HCT116 (cell line): ENCODE results near the gene SORBS1. TPM values are rescaled to one million over a fixed set of nuclear protein-coding genes. Genes with fewer than 3 reads are reported as not detected.

Source experiments
- ATAC-seq: fragments of 200-7000 bp; cut with Tn5 transposase; 2 replicates; pipeline ENCODE4 v1.9.1; 2020; ENCODE audit warnings: mild to moderate bottlenecking, moderate library complexity
- BruUV-seq: library from RNA; stranded (reverse); fragments of 400-500 nt; replicated peaks from 2 replicates; lab custom pipeline; 2021; lab: Mats Ljungman, UMichigan
- CTCF ChIA-PET: fragments of 300-600 bp; sonication (Branson Sonifier 250); formaldehyde crosslinking; loops from one replicate; lab custom pipeline; 2021; ENCODE audit warnings: antibody characterized with exemption; lab: Charles Lee
- POLR2A ChIA-PET: fragments of 300-600, 350-600 bp; sonication (Branson Sonifier 250); formaldehyde crosslinking; loops from one replicate; lab custom pipeline; 2021; ENCODE audit warnings: antibody characterized with exemption; lab: Charles Lee
- RAD21 ChIA-PET, 2 experiments: fragments of 300-600 bp; sonication (Branson Sonifier 250); formaldehyde crosslinking; loops; one replicate each; lab custom pipeline; 2023; ENCODE audit warnings: low total read pairs in 2 of 2; ENCODE audit not compliant: uncharacterized antibody in 2 of 2, unreplicated experiment in 2 of 2, low non-redundant PET in 1 of 2; lab: Charles Lee
- DNase-seq: peaks from one replicate; pipeline ENCODE4 v3.0.0-alpha.2; 2010; ENCODE audit warnings: low read depth, low spot score
- H2AFZ ChIP-seq: fragments of 200-600 bp; shearing (Covaris generic), sonication (generic); 2 replicates; pipeline ENCODE4 v1.6.1; 2017; ENCODE audit warnings: low read depth, mixed run types, mixed read lengths, antibody characterized with exemption, low read length; ENCODE audit not compliant: poor library complexity, severe bottlenecking
- H3K27ac ChIP-seq: 2 replicates; pipeline ENCODE4 v1.5.1; 2012; ENCODE audit warnings: low read depth, low read length
- H3K27me3 ChIP-seq: fragments of 200-600 bp; sonication (generic); 2 replicates; pipeline ENCODE4 v1.6.1; 2016; ENCODE audit warnings: mixed run types, low read length, mixed read lengths; ENCODE audit not compliant: insufficient read depth
- H3K36me3 ChIP-seq, 2 experiments: fragments of 200-500 bp in 1 of 2; fragments of 200-600 bp in 1 of 2; sonication (Bioruptor generic) in 1 of 2; sonication (generic) in 1 of 2; 2 replicates each; pipeline versions ENCODE4 v1.5.1 to v1.6.1; 2014 to 2016; ENCODE audit warnings: low read length in 2 of 2, inconsistent platforms in 1 of 2, mixed read lengths in 1 of 2, mixed run types in 1 of 2; ENCODE audit not compliant: insufficient read depth in 2 of 2, control insufficient read depth in 1 of 2
- H3K4me1 ChIP-seq, 2 experiments: fragments of 200-600 bp in 1 of 2; sonication (generic) in 1 of 2; 2 replicates each; pipeline versions ENCODE4 v1.5.1 to v1.6.1; 2012 to 2017; ENCODE audit warnings: low read length in 2 of 2, inconsistent platforms in 1 of 2, mild to moderate bottlenecking in 1 of 2, mixed read lengths in 1 of 2, mixed run types in 1 of 2, moderate library complexity in 1 of 2; ENCODE audit not compliant: insufficient read depth in 2 of 2, control insufficient read depth in 1 of 2
- H3K4me2 ChIP-seq: fragments of 200-600 bp; sonication (generic); 2 replicates; pipeline ENCODE4 v1.6.1; 2017; ENCODE audit warnings: mixed run types, low read length, mixed read lengths
- H3K4me3 ChIP-seq, 2 experiments: fragments of 200-600 bp in 1 of 2; sonication (generic) in 1 of 2; replicated peaks in 1 of 2; 2 replicates each; pipeline ENCODE4 v1.5.1; 2011 to 2016; ENCODE audit warnings: low read length in 2 of 2, control low read depth in 1 of 2, low read depth in 1 of 2, mild to moderate bottlenecking in 1 of 2, mixed read lengths in 1 of 2, mixed run types in 1 of 2
- H3K79me2 ChIP-seq: fragments of 200-600 bp; sonication (generic); 2 replicates; pipeline ENCODE4 v1.6.1; 2017; ENCODE audit warnings: mild to moderate bottlenecking, mixed run types, low read length, moderate library complexity, mixed read lengths; ENCODE audit not compliant: insufficient read depth
- H3K9ac ChIP-seq: fragments of 200-600 bp; sonication (generic); 2 replicates; pipeline ENCODE4 v1.6.1; 2016; ENCODE audit warnings: low read length, mixed read lengths
- H3K9me2 ChIP-seq: fragments of 200-600 bp; sonication (generic), shearing (Covaris generic); 2 replicates; pipeline ENCODE4 v1.6.1; 2017; ENCODE audit warnings: mixed run types, mild to moderate bottlenecking, moderate library complexity; ENCODE audit not compliant: insufficient read depth
- H3K9me3 ChIP-seq, 2 experiments: fragments of 200-500 bp in 1 of 2; fragments of 200-600 bp in 1 of 2; sonication (Bioruptor generic) in 1 of 2; sonication (generic) in 1 of 2; 2 replicates each; pipeline ENCODE4 v1.6.1; 2014 to 2017; ENCODE audit warnings: low read length in 2 of 2, mixed read lengths in 2 of 2, inconsistent platforms in 1 of 2, low read depth in 1 of 2, mild to moderate bottlenecking in 1 of 2, mixed run types in 1 of 2, moderate library complexity in 1 of 2; ENCODE audit not compliant: control insufficient read depth in 1 of 2, insufficient read depth in 1 of 2
- H4K20me1 ChIP-seq: fragments of 200-600 bp; sonication (generic), shearing (Covaris generic); 2 replicates; pipeline ENCODE4 v1.6.1; 2017; ENCODE audit warnings: mixed run types, mild to moderate bottlenecking, moderate library complexity; ENCODE audit not compliant: insufficient read depth
- CBX3 ChIP-seq: IDR thresholded peaks from 2 replicates; pipeline ENCODE4 v1.6.1; 2012; ENCODE audit warnings: low read depth
- CTCF ChIP-seq, 3 experiments: fragments of 200-600 bp in 1 of 3; sonication (generic) in 1 of 3; IDR thresholded peaks in 2 of 3; conservative IDR thresholded peaks in 1 of 3; 2 replicates each; pipeline ENCODE4 v1.5.1; 2012 to 2017; ENCODE audit warnings: low read depth in 2 of 3, low read length in 2 of 3, antibody characterized with exemption in 1 of 3, borderline replicate concordance in 1 of 3, control low read depth in 1 of 3, mild to moderate bottlenecking in 1 of 3, mixed read lengths in 1 of 3, mixed run types in 1 of 3, moderate library complexity in 1 of 3; ENCODE audit not compliant: insufficient read depth in 1 of 3
- EZH2 ChIP-seq: fragments of 200-600 bp; sonication (generic); IDR thresholded peaks from 2 replicates; pipeline ENCODE4 v1.6.1; 2017; ENCODE audit warnings: antibody characterized with exemption, mixed run types
- JUND ChIP-seq: IDR thresholded peaks from 2 replicates; pipeline ENCODE4 v1.6.1; 2012
- MAX ChIP-seq: IDR thresholded peaks from 2 replicates; pipeline ENCODE4 v1.6.1; 2012
- POLR2A ChIP-seq: IDR thresholded peaks from 2 replicates; pipeline ENCODE4 v1.7.0; 2011; ENCODE audit warnings: borderline replicate concordance; ENCODE audit not compliant: insufficient read depth, insufficient read length; ENCODE audit errors: extremely low read depth
- REST ChIP-seq: IDR thresholded peaks from 2 replicates; pipeline ENCODE4 v1.6.1; 2012; ENCODE audit warnings: low read depth
- YY1 ChIP-seq: IDR thresholded peaks from 2 replicates; pipeline ENCODE4 v1.6.1; 2011; ENCODE audit warnings: low read length, low read depth, moderate library complexity, mild to moderate bottlenecking; ENCODE audit not compliant: insufficient replicate concordance; ENCODE audit errors: extremely low read depth
- ZFX ChIP-seq: fragments of 450-650 bp; IDR thresholded peaks from 2 replicates; pipeline ENCODE4 v1.6.1; 2017
- intact Hi-C: fragments of 100-400 bp; cut with micrococcal nuclease; formaldehyde crosslinking; loops from 2 replicates; pipeline ENCODE4 v1.10.0; 2022
- total RNA-seq: library from RNA; stranded (reverse); gene quantifications from one replicate; pipeline ENCODE4 v1.2.1, GENCODE V29; 2021; ENCODE audit not compliant: unreplicated experiment

SORBS1 gene
- total RNA-seq, 1 experiment from 2014 or later, result 3.4 TPM

DNA sequence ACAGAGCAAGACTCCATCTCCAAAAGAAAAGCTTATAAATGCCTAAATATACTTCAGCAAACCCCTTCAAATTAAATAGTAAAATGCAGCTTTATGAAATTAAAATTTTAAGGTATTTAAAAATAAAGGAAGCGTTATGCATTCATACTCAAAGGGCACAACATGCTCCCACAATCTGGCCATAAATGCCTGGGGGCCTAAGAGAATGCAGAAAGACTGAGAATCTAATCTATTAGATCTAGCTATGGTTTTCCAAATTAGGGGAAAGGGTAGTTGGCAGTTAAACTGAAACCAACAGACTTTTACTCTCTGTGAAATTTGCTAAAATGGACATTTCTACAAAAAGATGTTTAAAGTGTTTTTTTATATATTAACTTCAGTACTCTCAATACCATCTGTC, 40.6 kb downstream of the SORBS1 start:
- no TSS peak for BruUV-seq
- Histone ChIP-seq H3K36me3 (no peaks in the 10 kb centered on the region), H3K4me1 (no peaks in the 10 kb centered on the region), H4K20me1 (no peaks in the 10 kb centered on the region), H3K27me3 (no peaks in the 10 kb centered on the region), H2AFZ (no peak overlapping the region), H3K27ac (no peak overlapping the region), H3K4me3 (no peak overlapping the region), H3K9me3 (no peaks in the 10 kb centered on the region), H3K9me2 (no peaks in the 10 kb centered on the region), H3K79me2 (no peaks in the 10 kb centered on the region), H3K4me2 (no peak overlapping the region), H3K9ac (no peak overlapping the region)
- TF ChIP-seq CTCF (IDR thresholded peaks at IDR 0.05 in 2 of 3, conservative IDR thresholded peaks at IDR 0.05 in 1 of 3; ENCODE audit: borderline replicate concordance in 1 of 3, insufficient read depth in 1 of 3, low read depth in 2 of 3, low read length in 2 of 3) (no peak), POLR2A (no peak), YY1 (no peak), JUND (no peak), ZFX (no peak), MAX (no peak), EZH2 (no peak), CBX3 (no peak), REST (no peak)
- CTCF ChIA-PET, result no interaction called here
- intact Hi-C loops, result no loop called here
- POLR2A ChIA-PET, result no interaction called here
- DNase-seq, result no peak
- RAD21 ChIA-PET, result no interaction called here
- no peak for ATAC-seq
